Left renal cortex interstitium (tissue), 4 donors: ENCODE measurements around the gene PAM16. TPM values are rescaled to one million over a fixed set of nuclear protein-coding genes. Genes with fewer than 3 reads are reported as not detected.

Experiments used
- DNase-seq, 4 donors: peaks; one replicate each; pipeline ENCODE4 v3.0.0-alpha.2; 2013; ENCODE audit warnings: low read depth in 4 of 4, low spot score in 2 of 4, missing footprints in 1 of 4
- polyA plus RNA-seq, 4 donors: library from polyadenylated mRNA; unstranded; fragments of 120-200 nt; gene quantifications; one replicate each; pipeline ENCODE4 v1.2.1, GENCODE V29; 2013; ENCODE audit not compliant: insufficient read length in 4 of 4

Gene PAM16
- polyA plus RNA-seq, 4 donors: 16.7 to 34.2 (median 30.6) TPM

DNA sequence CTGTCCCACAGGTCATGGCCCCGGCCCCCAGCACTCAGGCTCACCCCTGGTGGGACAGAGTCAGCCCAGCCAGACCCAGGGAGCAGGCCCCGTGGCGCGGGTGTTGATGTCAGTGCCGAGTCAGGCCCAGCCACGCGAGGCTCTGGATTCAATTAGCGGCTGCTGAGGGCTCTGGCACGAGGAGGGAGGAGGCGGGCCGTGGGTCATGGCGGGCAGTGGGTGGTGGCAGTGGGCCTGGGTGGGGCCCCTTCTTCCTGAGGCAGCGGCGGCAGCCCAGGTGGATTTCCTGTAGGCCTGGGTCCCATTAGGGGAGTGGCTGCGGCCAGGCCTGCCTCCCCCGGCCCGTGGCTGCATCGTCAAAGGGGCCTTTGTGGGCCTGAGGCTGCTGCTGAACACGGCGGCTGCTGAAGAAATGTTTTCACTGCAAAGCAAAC, 33.4 kb upstream of the PAM16 start:
- no peak for DNase-seq

- DNase-seq: no peak
Observed at GRCh38 chr16:4383591-4384444, 32.7 kb upstream of the PAM16 start.

- DNase-seq: no peak
Observed at GRCh38 chr16:4382795-4383357, 31.8 kb upstream of the PAM16 start.

GRCh38 chr16:4381935-4382794, 31.0 kb upstream of the PAM16 start:
- DNase-seq: no peak

DNA sequence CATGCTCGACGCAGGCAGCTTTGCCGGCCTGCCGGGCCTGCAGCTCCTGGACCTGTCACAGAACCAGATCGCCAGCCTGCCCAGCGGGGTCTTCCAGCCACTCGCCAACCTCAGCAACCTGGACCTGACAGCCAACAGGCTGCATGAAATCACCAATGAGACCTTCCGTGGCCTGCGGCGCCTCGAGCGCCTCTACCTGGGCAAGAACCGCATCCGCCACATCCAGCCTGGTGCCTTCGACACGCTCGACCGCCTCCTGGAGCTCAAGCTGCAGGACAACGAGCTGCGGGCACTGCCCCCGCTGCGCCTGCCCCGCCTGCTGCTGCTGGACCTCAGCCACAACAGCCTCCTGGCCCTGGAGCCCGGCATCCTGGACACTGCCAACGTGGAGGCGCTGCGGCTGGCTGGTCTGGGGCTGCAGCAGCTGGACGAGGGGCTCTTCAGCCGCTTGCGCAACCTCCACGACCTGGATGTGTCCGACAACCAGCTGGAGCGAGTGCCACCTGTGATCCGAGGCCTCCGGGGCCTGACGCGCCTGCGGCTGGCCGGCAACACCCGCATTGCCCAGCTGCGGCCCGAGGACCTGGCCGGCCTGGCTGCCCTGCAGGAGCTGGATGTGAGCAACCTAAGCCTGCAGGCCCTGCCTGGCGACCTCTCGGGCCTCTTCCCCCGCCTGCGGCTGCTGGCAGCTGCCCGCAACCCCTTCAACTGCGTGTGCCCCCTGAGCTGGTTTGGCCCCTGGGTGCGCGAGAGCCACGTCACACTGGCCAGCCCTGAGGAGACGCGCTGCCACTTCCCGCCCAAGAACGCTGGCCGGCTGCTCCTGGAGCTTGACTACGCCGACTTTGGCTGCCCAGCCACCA, 30.2 kb upstream of the PAM16 start:
- DNase-seq: no peak

- DNase-seq: no peak
Observed at GRCh38 chr16:4380119-4381063, 29.3 kb upstream of the PAM16 start.

DNA sequence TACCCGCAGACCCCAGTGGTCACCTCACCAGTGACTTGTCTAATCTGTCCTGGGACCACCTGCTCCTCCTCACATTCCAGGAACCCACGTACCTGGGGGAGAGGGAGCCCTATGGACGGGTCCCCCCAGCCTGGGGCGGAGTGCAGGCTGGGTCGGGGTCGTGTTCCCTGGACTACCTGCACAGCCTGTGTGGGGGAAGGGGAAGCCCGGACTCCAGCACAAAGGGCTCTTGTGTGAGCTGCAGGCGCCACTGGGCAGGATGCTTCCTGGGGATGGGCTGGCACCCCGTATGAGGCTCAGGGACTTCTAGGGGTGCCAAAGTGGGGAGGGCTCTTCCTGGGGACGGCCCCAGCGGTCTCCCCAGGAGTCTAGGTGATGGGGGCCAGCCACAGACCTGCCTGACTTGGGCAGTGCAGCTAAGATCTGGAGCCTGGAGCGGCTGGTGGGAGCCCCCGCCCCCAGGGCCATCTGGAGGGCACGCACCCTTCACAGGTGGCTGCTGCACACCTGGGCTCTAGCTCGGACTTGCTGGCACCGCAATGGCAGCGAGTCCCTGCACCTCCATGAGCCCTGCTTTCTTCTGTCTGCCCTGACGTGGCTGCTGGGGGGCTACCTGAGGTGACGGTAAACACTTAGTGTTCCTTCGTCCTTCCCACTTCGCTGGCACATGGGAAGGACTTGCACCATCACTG, 28.0 kb upstream of the PAM16 start:
- no peak for DNase-seq

DNA sequence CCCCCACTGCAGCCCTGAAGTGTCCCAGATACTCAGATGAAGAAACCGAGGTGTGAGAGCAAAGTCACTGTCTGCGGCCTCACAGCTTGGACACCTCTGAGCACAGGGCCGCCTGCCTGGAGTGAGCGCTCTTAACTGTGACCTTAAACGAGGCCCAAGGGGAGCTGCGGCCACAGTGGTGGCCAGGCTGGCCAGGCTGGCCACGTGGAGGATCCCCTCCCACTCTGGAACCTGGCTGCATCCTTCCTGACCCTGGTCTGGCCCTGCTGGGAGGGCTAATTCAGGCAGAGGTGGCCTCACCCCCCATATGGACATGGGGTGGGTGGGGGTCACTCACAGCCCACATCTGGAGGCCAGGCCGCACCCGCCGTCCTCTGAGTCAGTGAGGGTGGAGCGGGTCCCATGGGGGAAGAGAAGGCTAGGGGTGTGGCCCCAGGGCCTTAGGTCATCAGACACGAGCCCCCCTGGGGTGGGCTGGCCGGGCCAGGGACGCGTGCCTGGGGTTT, 27.1 kb upstream of the PAM16 start:
- no peak for DNase-seq

DNA sequence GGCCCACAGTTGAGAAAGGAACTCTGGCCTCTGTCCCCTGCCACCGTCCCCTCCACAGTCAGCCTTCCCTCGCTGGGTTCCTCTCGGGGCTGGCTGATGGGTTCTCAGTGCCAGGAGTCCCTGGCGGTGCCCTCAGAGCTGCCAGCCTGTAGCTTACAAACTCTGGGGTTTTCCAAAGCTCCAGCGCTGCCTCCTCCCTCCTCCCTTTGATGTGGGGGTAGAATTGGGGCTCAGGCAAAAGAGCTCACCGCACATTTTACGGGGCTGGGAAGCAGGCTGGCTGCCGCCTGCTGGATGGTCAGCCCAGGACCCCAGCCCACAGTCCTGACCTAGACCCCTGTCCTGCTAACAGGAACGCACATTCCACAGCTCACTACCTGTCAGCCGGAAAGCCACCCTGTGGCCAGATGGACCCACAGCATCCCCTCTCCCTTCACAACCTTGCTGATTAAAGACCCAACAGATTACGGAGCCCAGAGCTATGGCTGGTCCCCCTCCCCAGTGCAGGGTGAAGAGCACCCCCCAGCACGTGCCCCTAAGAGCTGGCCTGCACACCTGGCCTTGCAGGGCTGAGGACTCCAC, 26.5 kb upstream of the PAM16 start:
- no peak for DNase-seq

DNA sequence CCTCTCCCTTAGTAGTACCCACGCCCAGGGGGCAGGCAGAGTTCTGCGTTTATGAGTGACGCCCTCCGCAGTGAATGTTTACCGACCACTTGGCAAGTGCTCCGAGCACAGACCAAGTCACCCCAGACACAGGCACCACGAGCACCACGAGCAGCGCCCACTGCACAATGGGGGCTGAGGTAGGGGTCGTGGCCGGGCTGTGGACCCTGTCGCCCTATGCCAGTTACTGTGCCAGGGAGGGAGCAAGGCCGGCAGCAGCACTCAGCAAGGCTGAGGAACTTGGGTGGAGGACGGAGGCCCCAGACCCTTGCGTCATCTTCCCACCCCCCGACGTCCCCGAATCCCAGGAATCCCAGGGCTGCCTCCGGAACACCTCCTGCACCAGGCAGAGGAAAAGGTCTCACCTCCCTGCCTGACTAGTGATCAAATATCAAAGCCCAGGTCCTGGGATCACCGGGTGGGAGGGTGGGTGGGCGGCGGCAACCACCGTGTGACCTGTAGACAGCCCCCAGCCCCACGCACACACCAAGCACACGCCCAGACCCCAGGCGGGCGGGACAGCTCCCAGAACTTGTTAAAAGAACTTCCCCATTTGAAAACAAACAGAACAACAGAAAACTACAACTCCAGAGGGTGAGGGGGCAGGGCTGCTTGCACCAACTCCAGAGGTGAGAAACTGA, 25.9 kb upstream of the PAM16 start:
- no peak for DNase-seq

DNA sequence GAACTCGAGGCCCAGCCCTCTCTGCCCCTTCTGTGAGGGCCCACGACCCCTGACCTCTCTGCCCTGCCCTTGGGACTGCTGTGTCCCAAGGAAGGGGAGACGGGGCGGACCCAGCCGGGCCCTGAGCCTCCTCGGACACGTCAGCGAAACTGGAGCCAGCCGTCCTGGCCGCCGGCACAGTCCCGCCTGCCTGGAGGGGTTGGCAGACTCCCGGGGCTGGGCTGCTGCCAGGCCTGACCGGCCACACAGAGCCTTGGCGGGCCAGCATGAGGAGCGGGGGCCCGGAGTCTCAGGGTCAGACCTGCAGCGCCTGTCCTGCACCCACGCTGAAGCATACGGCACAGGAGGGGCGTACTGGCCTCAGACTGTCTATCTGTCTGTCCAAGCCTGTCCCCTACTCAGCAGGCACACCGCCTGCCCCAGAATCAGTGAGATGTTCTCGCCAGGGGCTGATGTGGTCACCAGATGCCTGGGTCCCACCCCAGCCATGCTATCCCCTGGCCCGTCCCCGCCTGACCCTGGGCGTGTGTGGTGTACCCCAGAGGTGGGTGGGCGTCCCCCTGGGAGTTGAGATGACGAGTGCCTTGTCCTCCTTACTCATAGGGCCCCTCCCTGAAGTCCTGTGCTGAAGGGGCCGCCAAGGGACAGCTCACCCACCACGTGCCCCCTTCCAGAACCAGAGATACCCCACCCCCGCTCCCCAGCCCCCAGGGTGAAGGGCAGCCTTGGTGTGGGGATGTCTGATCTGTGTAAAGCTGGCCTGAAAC, 25.2 kb upstream of the PAM16 start:
- DNase-seq: no peak

DNA sequence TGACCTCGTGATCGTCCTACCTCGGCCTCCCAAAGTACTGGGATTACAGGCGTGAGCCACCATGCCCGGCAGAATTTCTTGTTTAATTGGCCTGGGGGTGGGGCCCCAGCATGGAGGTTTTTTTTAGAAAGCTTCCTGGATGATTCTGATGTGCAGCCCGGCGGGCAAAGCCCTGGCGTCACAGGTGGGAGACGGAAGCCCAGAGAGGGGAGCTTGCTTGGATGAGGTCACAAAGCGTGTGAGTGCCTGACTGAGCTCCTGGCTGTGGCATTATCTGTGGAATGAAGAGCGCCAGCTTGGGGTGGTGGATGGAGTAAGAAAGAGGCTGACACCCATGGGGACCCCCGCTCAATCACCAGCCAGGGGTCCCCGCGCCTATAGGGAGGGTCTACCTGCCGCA, 24.6 kb upstream of the PAM16 start:
- no peak for DNase-seq

DNA sequence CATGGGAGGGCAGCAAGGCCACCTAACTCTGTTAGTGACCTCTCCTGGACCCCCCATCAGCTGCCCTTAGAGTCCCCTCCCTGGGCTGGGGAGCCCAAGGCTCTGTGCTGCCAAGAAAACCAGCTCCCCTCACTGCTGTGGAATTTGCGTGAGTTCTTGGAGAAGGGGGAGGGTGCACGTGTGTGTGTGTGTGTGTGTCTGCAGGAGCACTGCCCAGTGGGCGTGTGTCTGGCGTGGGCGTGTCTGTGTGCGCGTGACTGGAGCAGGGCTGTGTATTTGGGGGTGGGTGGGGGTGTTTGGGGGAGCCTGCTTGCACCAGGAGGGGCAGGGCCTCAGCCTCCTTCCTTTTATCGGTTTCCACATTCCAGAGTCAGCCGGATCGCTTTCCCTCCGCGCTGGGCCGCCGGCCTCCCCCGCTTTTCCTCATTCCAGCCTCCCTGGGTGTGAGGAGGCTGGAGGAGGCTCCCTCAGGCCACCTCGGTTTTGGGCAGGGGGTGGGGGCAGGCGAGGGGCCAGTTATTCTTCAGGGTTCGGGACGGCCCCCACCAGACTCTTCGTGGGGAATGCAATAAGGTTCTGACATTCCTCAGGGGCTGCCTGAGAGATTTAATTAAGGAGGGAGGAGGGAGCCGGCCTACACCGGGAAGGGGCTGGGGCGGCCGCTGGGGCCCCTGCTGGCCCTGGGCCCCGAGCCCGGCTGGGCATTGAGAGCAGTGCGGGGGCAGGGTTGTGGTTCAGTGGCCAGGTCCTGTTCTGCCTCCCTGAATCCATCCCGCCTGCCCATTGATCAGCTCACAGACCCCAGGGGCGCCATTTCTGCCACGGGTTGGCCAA, 23.0 kb upstream of the PAM16 start:
- no peak for DNase-seq

DNA sequence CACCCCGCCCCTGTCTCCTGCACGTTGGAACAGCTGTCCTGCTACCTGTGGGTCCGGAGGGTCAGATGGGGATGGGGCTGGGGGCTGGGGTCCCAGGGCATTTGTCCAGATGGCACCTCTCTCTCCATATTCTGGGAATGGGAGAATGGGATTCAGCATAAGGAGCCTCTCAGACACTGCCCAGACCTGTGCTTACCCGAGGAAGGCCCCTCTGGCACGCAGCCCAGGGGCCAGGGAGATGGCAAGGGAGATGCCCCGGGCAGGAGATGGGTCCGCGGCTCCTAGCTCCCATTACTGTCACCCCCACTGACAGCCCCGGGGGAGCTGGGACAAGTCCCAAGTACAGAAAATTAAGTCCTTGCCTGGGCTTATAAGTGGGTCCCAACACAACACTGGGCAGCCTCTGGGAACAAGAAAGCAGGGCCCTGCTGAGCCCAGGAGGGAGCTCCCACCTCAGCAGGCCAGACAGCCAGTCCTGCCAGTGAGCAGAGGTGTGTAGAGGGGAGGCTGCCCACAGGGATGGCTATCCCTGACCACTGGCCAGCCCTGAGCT, 22.3 kb upstream of the PAM16 start:
- DNase-seq: no peak

DNA sequence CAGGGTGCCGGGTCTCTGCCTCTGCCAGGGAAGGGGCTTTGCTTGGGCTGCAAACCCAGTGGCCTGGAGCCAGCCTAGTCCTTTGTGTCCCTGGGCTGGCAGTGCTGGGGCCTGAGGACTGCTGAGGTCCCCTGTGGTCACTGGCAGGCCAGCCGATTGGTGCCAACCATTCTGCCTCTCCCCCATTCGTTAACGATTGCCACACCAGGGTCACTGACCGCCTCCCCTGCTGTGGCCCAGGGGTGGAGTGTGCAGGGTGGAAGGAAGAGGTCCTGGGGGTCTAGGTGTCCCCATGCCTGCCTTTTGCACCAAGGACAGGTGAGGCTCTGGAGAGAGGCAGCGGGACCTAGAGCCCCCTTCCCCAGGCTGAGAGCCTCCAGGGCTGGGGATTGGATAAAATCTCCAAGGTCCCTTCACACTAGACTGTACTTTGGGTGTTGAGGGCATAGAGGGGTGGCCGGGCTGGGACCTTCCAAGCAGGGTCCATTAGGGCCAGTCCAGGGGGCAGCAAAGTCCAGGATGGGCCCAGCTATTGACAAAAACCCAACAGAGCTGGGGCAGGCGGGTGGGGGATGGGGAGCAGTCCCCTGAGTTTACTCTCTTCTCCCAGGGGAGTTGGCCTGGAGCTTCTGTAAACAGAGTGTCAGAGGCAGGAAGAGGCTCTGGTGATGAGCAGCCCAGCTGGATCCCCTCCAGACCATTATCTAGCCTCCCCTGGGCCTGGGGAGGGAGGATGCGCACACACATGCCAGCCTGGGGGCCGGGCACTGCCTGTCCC, 21.6 kb upstream of the PAM16 start:
- DNase-seq: no peak
